Stimulated activated CD4-positive, alpha-beta T cell treated with anti-CD3 and anti-CD28 coated beads, Interleukin-12 subunit alpha, Interleukin-12 subunit beta, amount 100 ng/mL, for 4 hours (primary cell): ENCODE results near the gene NDFIP1.
A peak's percentile ranks its signal among the peaks of the same experiment; 100 is the strongest.

ENCODE experiments used
- DNase-seq: peaks from one replicate; pipeline ENCODE4 v3.0.0-alpha.2; 2020

The NDFIP1 gene

DNA sequence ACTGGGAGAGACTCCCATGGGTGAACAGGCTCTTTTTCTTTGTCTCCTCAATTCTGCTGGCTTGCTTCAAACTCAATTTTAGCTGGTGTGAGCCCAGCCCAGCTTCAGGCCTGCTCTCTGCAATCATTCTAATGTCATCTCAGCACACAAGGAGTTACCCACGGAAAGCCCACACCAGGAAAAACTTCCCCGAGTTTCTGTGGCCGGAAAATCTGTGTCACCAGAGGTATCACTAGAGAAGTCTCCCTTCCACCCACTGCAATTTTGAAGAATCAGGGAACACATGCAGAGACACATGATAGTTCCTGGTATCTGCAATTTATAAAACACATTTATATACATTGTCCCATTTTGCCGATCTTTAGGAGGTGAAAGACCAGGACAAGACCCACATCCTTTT lies 13.5 kb upstream of the NDFIP1 start:
- DNase-seq, result peak; percentile 49

GRCh38 chr5:142095651-142096330 lies 12.8 kb upstream of the NDFIP1 start:
- peak; percentile 67 for DNase-seq

DNA sequence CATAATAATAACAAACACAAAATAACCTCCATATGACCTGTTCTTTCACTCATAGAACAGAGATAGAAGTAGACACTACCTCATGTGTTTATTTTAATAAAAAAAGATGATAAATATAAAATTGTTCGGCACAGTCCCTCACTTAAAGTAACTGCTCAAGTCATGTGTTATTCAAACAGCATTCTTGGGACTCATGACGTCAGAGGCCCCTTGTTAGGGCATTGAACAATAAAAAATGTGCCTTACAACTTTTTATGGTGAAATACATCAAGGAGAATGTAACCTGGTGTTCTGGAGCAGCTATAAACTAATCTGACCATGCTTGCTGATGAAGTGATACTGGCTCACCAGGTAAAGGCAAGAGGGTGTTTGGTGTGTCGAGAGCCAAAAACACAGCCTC lies 12.2 kb upstream of the NDFIP1 start:
- DNase-seq, result no peak

- no peak for DNase-seq
Measured at GRCh38 chr5:142097681-142098080, 10.9 kb upstream of the NDFIP1 start.

DNA sequence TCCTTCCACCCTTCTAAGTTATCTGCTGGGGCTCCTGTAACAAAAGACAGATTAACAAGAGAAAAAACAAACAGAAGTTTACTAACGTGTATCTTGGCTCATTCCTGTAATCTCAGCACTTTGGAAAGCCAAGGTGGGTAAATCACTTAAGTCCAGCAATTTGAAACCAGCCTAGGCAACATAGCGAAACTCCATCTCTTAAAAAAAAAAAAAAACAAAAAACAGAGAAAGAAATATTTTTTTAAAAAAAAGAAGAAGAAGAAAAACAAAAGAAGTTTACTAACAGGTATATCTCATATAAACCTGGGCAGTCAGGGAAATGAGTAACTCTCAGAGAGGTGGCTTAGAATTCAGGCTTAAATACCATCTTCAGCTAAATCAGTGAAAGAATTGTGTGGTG lies 10.3 kb upstream of the NDFIP1 start:
- DNase-seq, result no peak

GRCh38 chr5:142098931-142099330 lies 9.6 kb upstream of the NDFIP1 start:
- no peak for DNase-seq

- no peak for DNase-seq
Measured at GRCh38 chr5:142100307-142100706, 8.3 kb upstream of the NDFIP1 start.

DNA sequence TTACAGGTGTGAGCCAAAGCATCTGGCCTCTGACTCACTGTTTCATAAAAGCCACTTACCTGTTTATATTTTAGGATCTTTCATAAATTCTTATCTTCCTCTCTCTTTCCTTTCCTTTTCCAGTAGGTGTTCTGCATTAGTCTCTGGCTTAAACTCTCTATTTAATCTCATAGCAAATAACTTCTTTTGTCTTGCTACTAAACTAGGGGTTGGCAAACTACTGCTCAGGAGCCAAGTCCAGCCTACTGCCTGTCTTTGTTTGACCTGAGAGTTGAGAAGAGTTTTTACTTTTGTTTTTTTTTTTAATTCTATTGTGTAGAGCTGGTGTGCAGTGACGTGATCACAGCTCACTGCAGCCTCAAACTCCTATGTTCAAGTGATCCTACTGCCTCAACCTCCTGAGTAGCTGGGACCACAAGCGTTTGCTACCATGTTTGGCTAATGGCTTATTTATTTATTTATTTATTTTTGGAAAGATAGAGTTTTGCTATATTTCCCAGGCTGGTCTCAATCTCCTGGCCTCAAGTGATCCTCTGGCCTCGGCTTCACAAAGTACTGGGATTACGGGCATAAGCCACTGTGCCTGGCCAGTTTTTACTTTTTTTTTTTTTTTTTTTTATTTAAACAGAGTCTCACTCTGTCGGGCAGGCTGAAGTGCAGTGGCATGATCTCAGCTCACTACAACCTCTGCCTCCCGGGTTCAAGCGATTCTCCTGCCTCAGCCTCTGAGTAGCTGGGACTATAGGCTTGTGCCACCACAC lies 5.4 kb upstream of the NDFIP1 start:
- DNase-seq, result no peak

DNA sequence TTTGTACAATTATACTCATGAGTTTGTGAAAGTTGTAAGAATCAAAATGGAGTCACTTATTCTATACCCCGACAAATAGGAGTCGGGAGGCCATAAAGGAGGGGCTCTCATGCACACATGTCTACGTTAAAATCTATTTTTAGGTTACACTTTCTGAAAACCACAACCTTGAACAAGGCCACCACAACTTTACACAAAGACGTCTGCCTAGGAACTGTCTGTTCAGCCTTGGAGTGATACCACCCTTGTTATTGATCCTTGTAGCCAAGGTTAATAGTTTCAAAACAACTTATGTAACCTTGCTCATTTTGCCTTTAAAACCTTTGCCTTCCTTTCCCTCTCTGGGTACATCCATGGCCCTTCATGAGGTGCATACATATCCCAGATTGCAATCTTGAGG lies 4.1 kb upstream of the NDFIP1 start:
- no peak for DNase-seq

- DNase-seq, result no peak
Measured at GRCh38 chr5:142106061-142106460, 2.5 kb upstream of the NDFIP1 start.

GRCh38 chr5:142107036-142107735 lies 1.4 kb upstream of the NDFIP1 start:
- DNase-seq, result no peak

DNA sequence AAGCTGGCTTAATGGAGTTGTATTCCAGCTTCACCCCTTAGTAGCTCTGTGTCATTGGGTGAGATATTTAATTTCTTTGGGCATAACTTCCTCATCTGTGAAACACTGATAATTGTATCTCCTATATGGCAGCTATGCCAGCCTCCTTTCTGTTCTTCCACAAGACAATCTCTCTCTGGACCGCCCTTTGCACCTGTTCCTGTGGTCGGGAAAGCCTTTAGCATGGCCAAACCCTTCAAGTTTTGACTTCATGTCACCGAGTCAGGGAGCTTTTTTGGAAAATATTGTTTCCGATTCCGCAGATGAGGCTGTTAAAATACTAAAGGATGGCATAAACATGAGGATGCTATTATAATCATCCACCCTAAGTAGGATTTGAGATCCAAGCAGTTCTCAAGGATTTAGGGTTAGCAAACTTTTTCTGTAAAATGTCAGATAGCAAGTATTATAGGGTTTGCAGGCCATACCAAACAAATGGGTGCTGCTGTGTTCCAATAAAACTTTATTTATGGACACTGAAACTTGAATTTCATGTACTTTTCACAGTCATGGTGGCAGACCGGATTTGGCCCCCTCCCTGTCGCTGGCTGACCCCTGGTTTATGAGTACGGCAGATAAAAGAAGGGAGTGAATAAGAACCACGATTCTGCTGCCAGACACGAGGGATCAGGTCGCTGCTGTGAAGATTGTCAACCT lies 695 bp upstream of the NDFIP1 start:
- no peak for DNase-seq

GRCh38 chr5:142109331-142110045 lies 909 bp downstream of the NDFIP1 start:
- DNase-seq, result no peak

DNA sequence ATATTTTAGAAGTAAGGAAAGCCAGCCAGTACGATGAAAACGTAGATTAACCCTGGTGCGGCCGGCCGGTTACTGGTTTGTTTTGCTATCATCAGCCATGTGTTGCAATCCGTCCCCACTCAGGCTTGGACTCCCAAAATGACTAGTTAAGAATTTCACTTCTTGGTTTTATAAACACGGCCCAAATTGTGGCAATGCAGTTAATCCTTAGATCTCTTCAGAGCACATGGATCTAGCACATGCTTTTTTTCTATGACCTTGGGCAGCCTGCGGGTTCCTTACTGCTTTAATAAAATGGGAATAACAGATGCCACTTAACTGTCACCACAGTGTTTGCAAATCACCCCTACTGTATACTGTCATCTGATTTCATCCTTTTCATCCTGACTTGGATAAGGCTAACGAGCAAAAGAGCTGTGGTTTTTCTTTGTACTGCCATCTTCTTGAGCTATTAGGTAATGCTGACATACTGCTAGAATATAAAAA lies 1.5 kb downstream of the NDFIP1 start:
- DNase-seq, result no peak

- DNase-seq, result no peak
Measured at GRCh38 chr5:142110988-142111687, 2.6 kb downstream of the NDFIP1 start.

- no peak for DNase-seq
Measured at GRCh38 chr5:142114687-142115086, 6.1 kb downstream of the NDFIP1 start.

DNA sequence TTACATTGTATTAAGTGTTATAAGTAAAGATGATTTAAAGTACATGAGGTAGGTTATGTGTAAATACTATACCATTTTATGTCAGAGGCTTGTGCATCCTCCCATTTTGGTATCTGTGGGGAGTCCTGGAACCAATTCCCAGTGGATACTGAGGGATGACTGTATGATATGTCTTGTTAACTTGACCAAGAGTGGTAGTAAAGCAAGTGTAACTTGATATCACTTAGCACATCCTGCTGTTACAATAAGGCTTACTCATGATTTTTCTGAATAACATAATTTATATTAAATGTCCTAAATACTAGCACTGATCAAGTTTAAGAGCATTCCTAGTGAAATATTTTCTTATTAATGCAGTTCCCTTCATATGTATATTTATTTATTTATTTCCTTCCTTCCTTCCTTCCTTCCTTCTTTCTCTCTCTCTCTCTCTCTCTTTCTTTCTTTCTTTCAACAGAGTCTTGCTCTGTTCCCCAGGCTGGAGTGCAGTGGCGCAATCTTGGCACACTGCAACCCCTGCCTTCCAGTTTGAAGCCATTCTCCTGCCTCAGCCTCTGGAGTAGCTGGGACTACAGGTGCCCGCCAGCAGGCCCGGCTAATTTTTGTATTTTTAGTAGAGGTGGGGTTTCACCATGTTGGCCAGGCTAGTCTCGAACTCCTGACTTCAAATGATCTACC lies 7.5 kb downstream of the NDFIP1 start:
- DNase-seq, result no peak

DNA sequence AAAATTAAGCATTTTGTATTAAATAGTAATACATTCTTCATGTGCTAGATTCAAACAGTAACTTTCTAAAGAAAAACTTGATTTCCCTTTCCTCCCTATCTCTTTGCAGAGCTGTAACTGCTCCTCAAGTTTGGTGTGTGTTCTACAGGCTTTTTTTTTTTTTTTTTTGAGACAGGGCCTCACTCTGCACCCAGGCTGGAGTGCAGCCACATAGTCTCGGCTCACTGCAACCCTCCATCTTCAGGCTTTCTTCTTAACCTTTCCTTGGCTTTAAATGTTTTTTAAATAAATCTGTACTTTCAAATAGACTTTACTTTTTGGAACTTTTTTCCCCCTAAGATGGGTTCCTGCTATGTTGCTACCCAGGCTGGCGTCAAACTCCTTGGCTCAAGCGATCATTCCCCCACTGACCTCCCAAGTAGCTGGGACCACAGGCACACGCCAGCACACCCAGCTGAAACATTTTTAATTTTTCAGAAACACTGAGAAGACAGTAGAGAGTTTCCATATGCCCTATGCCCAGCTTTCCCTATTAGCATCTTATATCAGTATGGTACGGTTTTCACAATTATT lies 9.1 kb downstream of the NDFIP1 start:
- DNase-seq, result no peak

DNA sequence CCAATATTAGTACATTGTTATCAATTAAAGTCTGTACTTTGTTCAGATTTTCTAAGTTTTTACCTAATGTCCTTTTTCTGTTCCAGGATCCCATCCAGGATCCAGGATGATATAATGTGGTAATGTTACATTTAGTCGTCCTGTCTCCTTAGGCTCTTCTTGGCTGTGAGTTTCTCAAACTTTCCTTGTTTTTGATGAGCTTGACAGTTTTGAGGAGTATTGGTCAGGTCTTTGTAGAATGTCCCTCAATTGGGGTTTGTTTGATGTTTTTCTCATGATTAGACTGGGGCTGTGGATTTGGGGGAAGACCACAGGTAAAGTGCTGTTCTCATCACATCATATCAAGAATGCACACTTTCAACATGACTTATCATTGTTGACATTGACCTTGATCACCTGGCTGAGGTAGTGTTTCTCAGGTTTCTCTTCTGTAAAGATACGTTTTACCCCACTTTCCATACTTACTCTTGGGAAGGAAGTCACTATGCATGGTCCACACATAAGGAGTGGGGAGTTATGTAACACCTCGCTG lies 9.6 kb downstream of the NDFIP1 start:
- no peak for DNase-seq

DNA sequence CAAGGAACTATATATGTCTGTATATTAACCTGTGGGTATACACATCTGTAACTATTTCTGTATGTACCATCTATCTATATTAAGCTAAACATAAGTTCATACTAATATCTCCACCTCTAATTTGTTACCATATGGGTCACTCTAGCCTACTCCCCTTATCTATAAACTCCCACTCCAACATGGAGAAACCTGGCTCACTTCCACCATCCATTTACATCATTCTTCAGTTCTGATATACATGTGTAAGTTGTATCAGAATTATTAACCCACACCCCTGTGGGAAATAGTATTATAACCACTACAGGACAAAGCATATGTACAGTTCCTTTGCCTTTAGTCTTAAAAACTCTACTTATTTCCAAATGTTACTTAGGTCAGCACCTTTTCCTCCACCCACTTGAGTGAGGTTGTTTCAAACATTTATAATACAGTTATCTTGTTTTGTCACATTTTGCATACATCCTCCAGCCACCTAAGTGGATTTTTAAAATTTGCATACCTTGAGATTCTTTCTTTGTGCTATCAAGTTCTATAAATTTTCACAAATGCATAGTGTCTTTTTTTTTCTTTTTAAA lies 10.6 kb downstream of the NDFIP1 start:
- no peak for DNase-seq
